ENCODE data around the gene SMAD7. TPM values are rescaled to one million over a fixed set of nuclear protein-coding genes. Genes with fewer than 3 reads are reported as not detected.

Gene SMAD7
- total RNA-seq, 4 donors from 2014 or later = 42.9 to 100 (median 68.7) TPM

- Histone ChIP-seq H3K27me3 (no peaks in the 10 kb centered on the region), H3K36me3 (no peaks in the 10 kb centered on the region), H3K9me3 (no peaks in the 10 kb centered on the region), H3K4me1 (no peaks in the 10 kb centered on the region), H3K27ac (no peak overlapping the region), H3K4me3 (no peak overlapping the region)
- peak in 1 of 3 donors; percentile 38 for DNase-seq
- no peak for TF ChIP-seq POLR2A (IDR thresholded peaks at IDR 0.05)
Measured at GRCh38 chr18:48909721-48910120, 41.0 kb downstream of the SMAD7 start.

- H3K9me3 ChIP-seq = no peaks in the 10 kb centered on the region
- H3K27ac ChIP-seq = no peak overlapping the region
- no peak for TF ChIP-seq CTCF (IDR thresholded peaks at IDR 0.05)
- TF ChIP-seq POLR2A (IDR thresholded peaks at IDR 0.05) = no peak
- H3K4me1 ChIP-seq = no peaks in the 10 kb centered on the region
- H3K4me3 ChIP-seq = no peak overlapping the region
- DNase-seq = no peak
- H3K36me3 ChIP-seq = no peaks in the 10 kb centered on the region
- no peaks in the 10 kb centered on the region for H3K27me3 ChIP-seq
Measured at GRCh38 chr18:48908916-48909315, 41.8 kb downstream of the SMAD7 start.

- H3K9me3 ChIP-seq = no peaks in the 10 kb centered on the region
- peaks cover 0 to 14% (median 2%) of the 10 kb centered on the region in 4 donors for H3K4me1 ChIP-seq
- no peak overlapping the region for H3K4me3 ChIP-seq
Measured at GRCh38 chr18:48905513-48905912, 45.3 kb downstream of the SMAD7 start.

GRCh38 chr18:48904847-48905394, 45.8 kb downstream of the SMAD7 start:
- Histone ChIP-seq H3K27me3 (no peaks in the 10 kb centered on the region), H3K4me1 (peaks cover 0 to 14% (median 2%) of the 10 kb centered on the region in 4 donors), H3K9me3 (no peaks in the 10 kb centered on the region), H3K27ac (no peak overlapping the region), H3K4me3 (no peak overlapping the region), H3K36me3 (no peaks in the 10 kb centered on the region)
- no peak for DNase-seq
- TF ChIP-seq CTCF (IDR thresholded peaks at IDR 0.05) = no peak
- TF ChIP-seq POLR2A (IDR thresholded peaks at IDR 0.05) = no peak

More at GRCh38 chr18:48905513-48905912, 45.3 kb downstream of the SMAD7 start:
- no peak for TF ChIP-seq POLR2A (IDR thresholded peaks at IDR 0.05)
- no peak for TF ChIP-seq CTCF (IDR thresholded peaks at IDR 0.05)
- DNase-seq = no peak
- no peaks in the 10 kb centered on the region for H3K27me3 ChIP-seq
- no peak overlapping the region for H3K27ac ChIP-seq
- H3K36me3 ChIP-seq = no peaks in the 10 kb centered on the region

GRCh38 chr18:48904091-48904490, 46.7 kb downstream of the SMAD7 start:
- no peaks in the 10 kb centered on the region for H3K36me3 ChIP-seq
- H3K4me3 ChIP-seq = no peak overlapping the region
- no peak for DNase-seq
- TF ChIP-seq POLR2A (IDR thresholded peaks at IDR 0.05) (no peak), CTCF (IDR thresholded peaks at IDR 0.05) (no peak)
- no peaks in the 10 kb centered on the region for H3K9me3 ChIP-seq
- no peak overlapping the region for H3K27ac ChIP-seq
- H3K4me1 ChIP-seq = peaks cover 0 to 14% (median 2%) of the 10 kb centered on the region in 4 donors
- no peaks in the 10 kb centered on the region for H3K27me3 ChIP-seq

GRCh38 chr18:48902856-48903601, 47.7 kb downstream of the SMAD7 start:
- Histone ChIP-seq H3K27me3 (no peaks in the 10 kb centered on the region), H3K27ac (peak overlapping the region in 2 of 4 donors; percentile 3 to 54), H3K9me3 (no peaks in the 10 kb centered on the region), H3K36me3 (no peaks in the 10 kb centered on the region), H3K4me1 (peaks cover 0 to 14% (median 2%) of the 10 kb centered on the region in 4 donors), H3K4me3 (no peak overlapping the region)
- TF ChIP-seq POLR2A (IDR thresholded peaks at IDR 0.05) (no peak), CTCF (IDR thresholded peaks at IDR 0.05) (no peak)
- DNase-seq = peak in 1 of 3 donors; percentile 52
